ENCODE data around the gene SEZ6. TPM values are rescaled to one million over a fixed set of nuclear protein-coding genes. Genes with fewer than 3 reads are reported as not detected.

SEZ6 gene
- total and polyA plus RNA-seq, 10 of the 15 experiments (the other 5 are each of a cell fraction or from before 2014, with no cell fraction given): 0.05 to 0.87 (median 0.17) TPM; not detected in 4

DNA sequence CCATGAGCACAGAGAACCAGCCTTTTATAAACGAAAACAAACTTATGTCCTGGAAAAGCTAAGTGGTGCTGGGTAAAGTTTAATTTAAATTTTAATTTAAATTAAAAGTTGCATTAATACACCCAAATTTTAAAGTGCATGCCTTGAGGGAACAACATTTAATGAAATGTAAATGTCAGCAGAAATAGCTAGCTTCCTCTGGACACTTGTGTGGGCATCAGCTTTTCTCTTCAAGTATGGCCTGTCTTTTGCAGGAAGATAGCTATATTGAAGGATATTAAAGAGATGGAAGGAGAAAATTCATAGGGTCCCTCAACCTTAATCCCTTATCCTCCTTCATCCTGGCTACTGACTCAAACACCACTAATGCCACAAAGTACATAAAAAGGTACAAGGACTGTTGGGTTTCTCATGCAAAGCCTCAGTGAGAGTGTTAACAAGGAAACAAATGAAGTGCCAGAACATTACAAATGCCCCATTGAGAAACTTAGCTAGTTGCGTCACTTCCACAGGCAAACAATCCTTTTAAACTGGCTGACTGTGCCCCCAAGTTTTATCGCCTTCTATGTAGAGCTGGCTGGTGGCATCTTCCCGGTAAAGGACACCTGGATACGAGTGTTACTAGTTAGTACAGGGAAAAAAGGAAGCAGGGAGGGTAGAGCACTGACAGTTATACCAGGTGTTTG is 68.6 kb downstream of the SEZ6 start:
- H3K4me1 ChIP-seq (ENCODE audit: control insufficient read depth, insufficient read depth, low read length): peaks cover 11% of the 10 kb centered on the region; the same call in 1 of the 2 replicates
- no peak overlapping the region for H3K9ac ChIP-seq (ENCODE audit: control insufficient read depth, insufficient read depth, low read length)
- FAIRE-seq (no peak), DNase-seq (ENCODE audit: low read depth, low spot score) (no peak), ATAC-seq (no peak)
- no TSS peak for BruUV-seq (replicated peaks)
- H2AFZ ChIP-seq (ENCODE audit: control insufficient read depth, low read depth, low read length): no peak overlapping the region
- ChIA-PET SMC1A (ENCODE audit: uncharacterized antibody, unreplicated experiment) (interaction anchor here (0.7 to 5.1 kb wide), 7 partner anchors 9 to 174 kb away, joined by 3 to 34 read pairs (median 5); no protein-coding TSS in a partner anchor), POLR2A (interaction anchor here (0.5 to 6.1 kb wide), 3 partner anchors 9 to 1795 kb away, joined by 3 to 17 read pairs (median 4); no protein-coding TSS in a partner anchor), CTCF (interaction anchor here (0.5 to 4.5 kb wide), 12 partner anchors 9 to 180 kb away, joined by 3 to 19 read pairs (median 6); no protein-coding TSS in a partner anchor), RAD21 (ENCODE audit: unreplicated experiment) (interaction anchor here (0.8 to 1.9 kb wide), 4 partner anchors 13 to 210 kb away, joined by 3 to 6 read pairs (median 4); partner anchors contain the start of gene PHF12)
- H3K4me3 ChIP-seq: no peak overlapping the region
- no peaks in the 10 kb centered on the region for H3K9me3 ChIP-seq (replicated peaks; ENCODE audit: control insufficient read depth, insufficient read depth, low read length)
- no peaks in the 10 kb centered on the region for H3K27me3 ChIP-seq (replicated peaks in 1 of 2; ENCODE audit: control insufficient read depth in 2 of 2, insufficient read depth in 2 of 2, low read length in 1 of 2)
- peak overlapping the region; percentile 59 for H3K4me2 ChIP-seq (ENCODE audit: control insufficient read depth, insufficient read depth)
- H3K36me3 ChIP-seq (ENCODE audit: control insufficient read depth in 2 of 2, insufficient read depth in 2 of 2, low read length in 1 of 2): peaks cover 0 to 18% of the 10 kb centered on the region in 2 experiments; a peak in 3 of 4 replicates
- in situ Hi-C loops (cut with MboI) (no loop called here), intact Hi-C loops (cut with micrococcal nuclease; ENCODE audit: unreplicated experiment) (no loop called here)
- peaks cover 70% of the 10 kb centered on the region for H3K79me2 ChIP-seq (ENCODE audit: control insufficient read depth, insufficient read depth, low read length)
- H4K20me1 ChIP-seq (ENCODE audit: control insufficient read depth, insufficient read depth): peaks cover 4% of the 10 kb centered on the region
- 82% methylated on average over 5 of the region's 5 CpGs for WGBS (ENCODE audit: insufficient coverage, insufficient replicate concordance, low lambda C conversion rate, missing lambda C conversion rate)
- H3K27ac ChIP-seq (ENCODE audit: control insufficient read depth, insufficient read depth): no peak overlapping the region
- TF ChIP-seq STAT3 (IDR thresholded peaks at IDR 0.05; ENCODE audit: low read depth, low read length): no peak
- TF ChIP-seq BMI1 (IDR thresholded peaks at IDR 0.05; ENCODE audit: borderline replicate concordance): no peak
- TF ChIP-seq, protein P1, sequence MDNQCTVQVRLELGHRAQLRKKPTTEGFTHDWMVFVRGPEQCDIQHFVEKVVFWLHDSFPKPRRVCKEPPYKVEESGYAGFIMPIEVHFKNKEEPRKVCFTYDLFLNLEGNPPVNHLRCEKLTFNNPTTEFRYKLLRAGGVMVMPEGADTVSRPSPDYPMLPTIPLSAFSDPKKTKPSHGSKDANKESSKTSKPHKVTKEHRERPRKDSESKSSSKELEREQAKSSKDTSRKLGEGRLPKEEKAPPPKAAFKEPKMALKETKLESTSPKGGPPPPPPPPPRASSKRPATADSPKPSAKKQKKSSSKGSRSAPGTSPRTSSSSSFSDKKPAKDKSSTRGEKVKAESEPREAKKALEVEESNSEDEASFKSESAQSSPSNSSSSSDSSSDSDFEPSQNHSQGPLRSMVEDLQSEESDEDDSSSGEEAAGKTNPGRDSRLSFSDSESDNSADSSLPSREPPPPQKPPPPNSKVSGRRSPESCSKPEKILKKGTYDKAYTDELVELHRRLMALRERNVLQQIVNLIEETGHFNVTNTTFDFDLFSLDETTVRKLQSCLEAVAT (IDR thresholded peaks at IDR 0.05): no peak
- no peak for TF ChIP-seq NFYB (IDR thresholded peaks at IDR 0.05; ENCODE audit: insufficient read depth, low read depth, low read length)
- no peak for TF ChIP-seq LARP7 (IDR thresholded peaks at IDR 0.05)
- TF ChIP-seq CBX5 (IDR thresholded peaks at IDR 0.05; ENCODE audit: low read depth): no peak
- TF ChIP-seq WRNIP1 (IDR thresholded peaks at IDR 0.05; ENCODE audit: borderline replicate concordance, low read depth, low read length): no peak
- TF ChIP-seq SKIL (IDR thresholded peaks at IDR 0.05; ENCODE audit: low read depth, poor library complexity, severe bottlenecking): no peak
- TF ChIP-seq EZH2 (IDR thresholded peaks at IDR 0.05; ENCODE audit: borderline replicate concordance, control insufficient read depth, low read depth, low read length): no peak
- TF ChIP-seq, protein P2, sequence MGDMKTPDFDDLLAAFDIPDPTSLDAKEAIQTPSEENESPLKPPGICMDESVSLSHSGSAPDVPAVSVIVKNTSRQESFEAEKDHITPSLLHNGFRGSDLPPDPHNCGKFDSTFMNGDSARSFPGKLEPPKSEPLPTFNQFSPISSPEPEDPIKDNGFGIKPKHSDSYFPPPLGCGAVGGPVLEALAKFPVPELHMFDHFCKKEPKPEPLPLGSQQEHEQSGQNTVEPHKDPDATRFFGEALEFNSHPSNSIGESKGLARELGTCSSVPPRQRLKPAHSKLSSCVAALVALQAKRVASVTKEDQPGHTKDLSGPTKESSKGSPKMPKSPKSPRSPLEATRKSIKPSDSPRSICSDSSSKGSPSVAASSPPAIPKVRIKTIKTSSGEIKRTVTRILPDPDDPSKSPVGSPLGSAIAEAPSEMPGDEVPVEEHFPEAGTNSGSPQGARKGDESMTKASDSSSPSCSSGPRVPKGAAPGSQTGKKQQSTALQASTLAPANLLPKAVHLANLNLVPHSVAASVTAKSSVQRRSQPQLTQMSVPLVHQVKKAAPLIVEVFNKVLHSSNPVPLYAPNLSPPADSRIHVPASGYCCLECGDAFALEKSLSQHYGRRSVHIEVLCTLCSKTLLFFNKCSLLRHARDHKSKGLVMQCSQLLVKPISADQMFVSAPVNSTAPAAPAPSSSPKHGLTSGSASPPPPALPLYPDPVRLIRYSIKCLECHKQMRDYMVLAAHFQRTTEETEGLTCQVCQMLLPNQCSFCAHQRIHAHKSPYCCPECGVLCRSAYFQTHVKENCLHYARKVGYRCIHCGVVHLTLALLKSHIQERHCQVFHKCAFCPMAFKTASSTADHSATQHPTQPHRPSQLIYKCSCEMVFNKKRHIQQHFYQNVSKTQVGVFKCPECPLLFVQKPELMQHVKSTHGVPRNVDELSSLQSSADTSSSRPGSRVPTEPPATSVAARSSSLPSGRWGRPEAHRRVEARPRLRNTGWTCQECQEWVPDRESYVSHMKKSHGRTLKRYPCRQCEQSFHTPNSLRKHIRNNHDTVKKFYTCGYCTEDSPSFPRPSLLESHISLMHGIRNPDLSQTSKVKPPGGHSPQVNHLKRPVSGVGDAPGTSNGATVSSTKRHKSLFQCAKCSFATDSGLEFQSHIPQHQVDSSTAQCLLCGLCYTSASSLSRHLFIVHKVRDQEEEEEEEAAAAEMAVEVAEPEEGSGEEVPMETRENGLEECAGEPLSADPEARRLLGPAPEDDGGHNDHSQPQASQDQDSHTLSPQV (IDR thresholded peaks at IDR 0.05): no peak
- no peak for TF ChIP-seq TCF7 (IDR thresholded peaks at IDR 0.05; ENCODE audit: borderline replicate concordance)
- TF ChIP-seq IRF5 (IDR thresholded peaks at IDR 0.05; ENCODE audit: borderline replicate concordance): no peak
- no peak for TF ChIP-seq MTA2 (IDR thresholded peaks at IDR 0.05; ENCODE audit: low read depth)
- TF ChIP-seq RCOR1 (conservative IDR thresholded peaks at IDR 0.05; ENCODE audit: low read depth, low read length): no peak

Measured in GM12878 (cell line).